Endothelial cell of hepatic sinusoid (primary cell): ENCODE results near the gene MAPK9.

Experiments
- in situ Hi-C: cut with HindIII; loops from 2 replicates; pipeline ENCODE4 v1.10.0; 2017; ENCODE audit warnings: low sequenced_read_pairs

Gene MAPK9

DNA sequence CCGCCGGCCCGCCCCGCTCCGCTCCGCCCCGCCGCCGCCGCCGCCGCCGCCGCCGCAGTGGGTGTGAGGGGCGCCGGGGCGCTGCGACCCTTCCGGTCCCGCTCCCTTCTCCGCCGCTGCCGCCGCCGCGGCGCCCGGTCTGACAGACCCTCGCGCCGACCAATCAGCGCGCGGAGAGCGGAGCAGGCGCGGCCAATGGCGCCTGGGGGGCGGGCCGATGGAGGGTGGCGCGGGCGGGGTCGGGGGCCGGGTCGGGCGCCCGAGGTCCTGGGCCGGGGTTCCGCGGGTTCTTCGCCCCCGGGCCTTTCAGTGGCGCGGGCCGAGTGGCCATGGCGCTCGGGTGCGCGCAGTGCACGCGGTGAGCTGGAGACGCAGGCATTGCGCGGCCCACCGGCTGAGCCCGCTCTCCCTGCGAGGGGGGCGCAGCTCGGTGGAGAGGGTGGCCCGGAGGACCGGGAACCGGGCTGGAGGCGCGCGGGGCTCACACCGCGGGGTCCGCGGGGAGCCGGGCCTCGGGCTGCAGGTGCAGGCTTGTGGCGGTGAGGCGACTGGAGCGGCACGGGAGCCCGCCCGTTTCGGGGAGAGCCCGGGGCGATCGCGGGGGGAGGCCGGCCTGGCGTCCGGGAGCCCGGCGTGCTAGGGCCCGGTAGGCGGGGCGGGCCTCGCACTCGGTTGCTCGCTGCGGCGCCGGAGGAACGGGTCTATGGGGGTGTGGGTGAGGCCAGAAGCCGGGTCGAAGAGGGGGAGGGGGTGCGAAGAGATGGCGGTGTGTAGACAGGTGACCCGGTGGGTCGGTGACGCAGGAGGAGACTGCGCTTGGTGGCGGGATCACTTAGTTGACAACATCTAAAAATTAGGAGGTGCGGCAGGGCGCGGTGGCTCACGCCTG is at the start of gene MAPK9:
Gene MAPK9, minus strand, starts transcription at position 141 of the 889 bp plus-strand sequence. CDS start 11,522 bp downstream, outside the sequence.
- in situ Hi-C loops = no loop called here

DNA sequence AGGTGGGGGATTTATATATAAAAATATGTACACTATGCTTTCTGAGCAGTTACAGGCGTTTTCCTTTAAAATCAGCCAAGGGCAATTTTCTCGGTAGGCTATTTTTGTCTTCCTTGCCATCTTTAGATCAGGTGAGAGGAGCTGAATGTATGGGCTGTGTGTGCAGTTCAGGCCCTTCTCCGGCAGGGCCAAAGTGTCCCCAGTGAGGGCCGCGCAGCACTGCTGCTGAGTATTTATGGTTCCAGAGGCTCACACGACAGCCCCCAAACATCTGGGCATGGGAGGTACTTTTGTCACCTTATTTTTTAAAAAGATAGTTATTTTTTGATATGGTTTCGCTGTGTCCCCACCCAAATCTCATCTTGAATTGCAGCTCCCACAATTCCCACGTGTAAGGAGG is 49.7 kb upstream of the MAPK9 start:
- in situ Hi-C loops = no loop called here

DNA sequence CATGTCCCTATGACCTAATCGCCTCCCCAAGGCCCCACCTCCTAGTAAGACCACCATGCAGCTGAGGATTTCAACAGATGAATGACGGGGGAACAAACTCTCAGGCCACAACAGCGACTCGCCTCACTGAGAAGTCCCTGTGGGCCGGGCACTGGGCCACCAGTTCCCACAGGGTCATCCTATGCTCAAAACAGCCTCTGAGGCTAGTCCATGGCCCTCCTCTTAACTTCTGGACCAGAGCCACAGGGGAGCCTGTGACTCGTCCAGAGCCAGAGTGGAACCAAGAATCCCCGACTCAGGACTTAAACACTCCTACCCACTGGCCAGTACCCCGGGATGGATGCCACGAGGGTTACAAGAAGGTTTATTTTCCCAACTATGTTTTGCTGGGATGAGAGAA is 49.0 kb upstream of the MAPK9 start:
- in situ Hi-C loops = no loop called here

DNA sequence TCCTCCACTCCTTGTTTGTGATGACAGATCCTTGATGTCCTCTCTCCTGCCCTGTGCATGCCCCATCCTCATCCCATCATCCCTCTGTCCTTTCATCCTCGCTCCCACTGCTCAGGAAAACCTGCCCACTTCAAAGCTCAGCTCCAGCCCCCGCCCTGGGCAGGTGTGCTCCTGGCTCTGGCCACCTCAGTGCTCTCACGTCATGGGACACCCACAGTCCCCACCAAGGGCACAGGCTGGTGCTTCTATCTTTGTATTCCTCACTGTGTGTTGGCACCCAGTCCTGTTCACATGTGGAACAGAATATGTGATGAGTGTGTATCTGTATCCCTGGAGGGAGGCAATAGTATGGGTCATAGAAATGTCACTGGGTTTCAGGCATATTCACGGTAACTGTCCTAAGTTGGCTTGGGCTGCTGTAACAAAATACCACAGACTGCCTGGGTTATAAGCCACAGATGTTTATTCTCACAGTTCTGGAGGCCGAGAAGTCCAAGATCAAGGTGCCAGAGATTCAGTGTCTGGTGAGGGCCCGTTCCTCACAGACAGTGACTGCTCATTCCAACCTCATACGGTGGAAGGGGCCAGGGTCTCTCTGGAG is 47.8 kb upstream of the MAPK9 start:
- in situ Hi-C loops = no loop called here

DNA sequence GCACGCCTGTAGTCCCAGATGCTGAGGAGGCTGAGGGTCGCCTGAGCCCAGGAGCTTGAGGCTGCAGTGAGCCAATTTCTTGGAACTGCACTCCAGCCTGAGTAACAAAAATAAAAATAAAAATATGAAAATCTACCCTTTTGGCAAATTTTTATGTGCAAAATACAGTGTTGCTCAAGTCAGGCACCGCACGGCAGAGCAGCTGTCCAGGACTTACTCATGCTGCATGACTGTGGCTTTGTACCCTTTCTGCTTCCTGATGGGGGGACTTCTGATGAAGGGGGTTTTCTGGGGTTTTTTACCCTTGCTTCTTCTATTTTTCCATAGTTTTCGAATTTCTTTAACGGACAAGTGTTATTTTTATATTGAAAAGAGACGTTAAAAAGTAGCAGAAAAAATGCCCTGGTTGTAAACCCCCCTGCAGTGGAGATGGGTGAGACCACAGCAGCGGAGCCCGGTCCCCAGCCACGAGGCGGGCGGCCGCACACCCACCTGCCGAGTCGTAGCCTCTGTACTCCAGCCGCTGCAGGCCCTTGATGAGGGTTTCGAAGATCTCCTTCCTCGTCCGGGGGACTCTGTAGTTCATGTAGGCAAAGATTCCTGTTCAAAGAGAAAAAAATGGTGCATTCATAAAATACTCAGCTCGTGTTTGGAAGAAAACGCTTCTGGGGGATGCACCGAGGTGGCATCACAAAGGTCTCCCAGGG is 46.3 kb upstream of the MAPK9 start:
- in situ Hi-C loops = no loop called here

DNA sequence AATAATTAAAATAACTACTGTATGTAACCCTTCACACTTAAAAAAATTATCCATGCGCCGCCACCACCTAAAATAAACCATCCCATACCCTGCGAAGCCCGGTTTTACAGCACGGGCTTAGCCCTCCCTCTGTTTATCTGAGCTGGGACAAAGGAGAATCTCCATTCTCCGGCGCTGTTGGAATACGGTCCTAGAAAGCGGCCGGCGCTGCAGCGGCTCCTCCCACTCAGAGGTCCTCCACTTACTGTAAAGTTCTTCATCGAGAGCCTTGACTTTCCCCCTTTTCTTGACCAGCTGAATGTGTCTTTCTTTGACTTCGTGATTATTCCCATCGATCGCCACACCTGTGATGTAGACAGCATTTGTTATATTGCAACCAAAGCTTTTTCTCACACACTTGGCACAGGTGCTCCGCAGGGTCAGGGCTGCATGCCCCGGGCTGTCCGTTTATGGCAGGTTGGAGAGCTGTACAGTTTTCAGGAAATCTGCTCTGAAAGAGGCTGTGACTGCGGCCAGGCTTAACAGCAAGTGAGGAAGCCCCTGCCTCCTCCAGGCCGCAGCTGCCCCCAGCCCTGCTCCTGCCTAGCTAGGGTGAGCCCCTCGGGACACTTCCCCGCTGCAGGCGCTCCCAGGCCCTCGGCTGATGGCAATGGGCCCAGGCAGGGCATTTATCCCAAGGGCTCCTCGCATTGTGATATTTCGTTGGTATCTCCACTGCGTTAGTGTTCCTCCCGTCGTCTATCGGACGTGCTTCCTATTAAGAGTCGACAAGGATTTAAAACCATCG is 44.5 kb upstream of the MAPK9 start:
- in situ Hi-C loops = no loop called here

DNA sequence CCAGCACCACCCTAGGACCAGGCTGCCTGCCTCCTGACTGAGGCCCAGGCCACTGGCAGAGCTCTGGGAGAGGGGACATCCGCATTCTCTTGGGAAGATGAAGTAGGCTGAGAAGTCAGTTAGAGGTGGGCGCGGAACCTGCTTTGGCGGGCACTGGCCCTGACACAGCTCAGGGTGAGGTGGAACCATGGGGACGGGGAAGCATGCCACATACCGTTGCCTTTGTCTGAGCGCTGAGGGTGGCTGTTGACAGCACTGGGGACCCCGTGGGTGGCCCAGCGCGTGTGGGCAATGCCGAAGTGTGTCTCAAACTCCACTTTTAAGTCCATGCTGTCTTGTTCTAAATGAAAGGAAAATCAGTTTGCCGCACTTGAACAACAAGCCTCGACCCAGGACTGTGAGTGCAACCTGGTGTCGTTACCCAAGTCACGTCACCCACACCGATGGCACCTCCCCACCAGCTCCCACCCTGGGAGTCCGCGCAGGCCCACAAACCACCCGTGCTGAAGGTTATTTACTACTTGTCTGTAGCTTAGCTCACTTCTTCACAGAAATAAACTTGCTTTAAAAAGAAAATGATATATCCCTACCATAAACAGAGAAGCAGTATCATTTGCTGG is 43.8 kb upstream of the MAPK9 start:
- in situ Hi-C loops = no loop called here

DNA sequence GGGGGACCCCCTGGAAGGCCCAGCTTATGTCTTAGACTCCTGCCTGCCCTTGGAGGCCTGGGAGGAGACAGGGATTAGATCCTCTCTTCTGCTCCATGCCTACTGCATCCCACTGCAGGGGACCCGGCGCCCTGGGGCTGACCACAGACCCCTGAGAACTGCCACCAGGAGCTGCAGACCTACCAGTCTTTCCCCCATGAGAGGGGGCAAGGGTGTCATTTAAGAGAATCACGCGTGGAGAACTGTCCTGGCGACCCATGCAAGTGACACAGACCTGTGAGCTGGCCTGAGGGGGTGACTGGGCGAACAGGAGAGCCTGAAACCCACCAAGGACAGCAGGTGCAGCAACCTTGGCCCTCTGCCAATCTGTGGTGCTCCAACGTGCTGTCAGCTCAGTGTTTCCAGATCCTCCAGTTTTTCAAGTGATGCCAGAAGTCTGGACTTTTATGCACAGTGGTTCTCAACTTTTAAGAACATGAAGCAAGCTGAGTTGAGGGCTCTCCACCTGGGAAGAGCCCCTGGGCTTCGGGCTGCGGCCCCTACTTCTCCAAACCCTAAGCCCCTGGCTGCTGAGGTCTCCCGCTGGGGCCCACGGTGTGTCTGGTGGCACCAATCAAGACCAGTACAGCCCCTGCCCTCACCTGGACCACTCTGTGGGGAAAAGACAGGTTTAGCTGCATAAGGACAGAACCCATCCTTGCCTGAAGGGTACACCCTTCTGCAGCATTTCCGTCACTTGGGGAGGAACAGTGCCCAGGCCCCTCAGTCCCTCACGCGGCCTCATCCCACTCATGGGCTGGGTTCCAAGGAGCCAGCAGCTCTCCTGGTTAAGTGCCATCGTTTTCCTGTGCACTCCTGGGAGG is 43.1 kb upstream of the MAPK9 start:
- in situ Hi-C loops = no loop called here

DNA sequence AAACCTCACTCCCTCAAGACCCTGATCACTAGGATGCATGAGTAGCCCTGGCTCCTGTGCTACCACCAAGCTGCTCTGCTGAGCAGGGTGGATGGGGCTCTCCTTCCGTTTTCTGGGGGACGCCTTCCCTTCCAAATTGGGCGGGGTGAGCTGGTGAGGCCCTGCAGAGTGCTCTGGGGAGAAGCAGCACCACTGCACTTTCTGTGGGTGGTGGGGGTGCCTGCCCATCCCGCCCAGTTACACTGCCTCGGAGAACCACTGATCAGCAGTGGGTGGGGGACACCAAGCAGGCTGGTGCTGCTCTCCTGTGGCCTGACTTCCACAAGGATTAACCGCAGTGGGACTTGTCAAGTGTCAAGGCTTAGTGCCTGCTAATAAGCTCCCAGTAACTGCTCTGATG is 42.3 kb upstream of the MAPK9 start:
- in situ Hi-C loops = no loop called here

DNA sequence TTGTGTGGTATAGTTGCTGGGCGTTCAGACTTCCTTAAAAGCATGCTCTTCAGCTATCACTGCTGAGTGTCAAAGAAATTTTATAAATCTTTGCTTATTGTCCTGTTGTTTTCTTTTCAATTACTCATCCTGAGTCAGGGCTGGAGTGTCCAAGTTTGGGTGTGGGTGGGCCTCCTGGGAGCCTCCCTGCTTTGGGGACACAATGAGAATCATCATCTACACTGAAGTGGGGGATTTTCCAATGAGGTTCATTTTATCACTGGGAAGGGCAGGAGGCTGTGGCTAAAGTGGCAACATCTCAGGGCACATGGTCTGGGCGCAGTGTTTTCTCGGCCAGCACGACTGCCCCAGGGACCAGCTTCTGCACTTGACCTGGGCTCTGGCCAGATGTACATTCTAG is 41.8 kb upstream of the MAPK9 start:
- in situ Hi-C loops = no loop called here

DNA sequence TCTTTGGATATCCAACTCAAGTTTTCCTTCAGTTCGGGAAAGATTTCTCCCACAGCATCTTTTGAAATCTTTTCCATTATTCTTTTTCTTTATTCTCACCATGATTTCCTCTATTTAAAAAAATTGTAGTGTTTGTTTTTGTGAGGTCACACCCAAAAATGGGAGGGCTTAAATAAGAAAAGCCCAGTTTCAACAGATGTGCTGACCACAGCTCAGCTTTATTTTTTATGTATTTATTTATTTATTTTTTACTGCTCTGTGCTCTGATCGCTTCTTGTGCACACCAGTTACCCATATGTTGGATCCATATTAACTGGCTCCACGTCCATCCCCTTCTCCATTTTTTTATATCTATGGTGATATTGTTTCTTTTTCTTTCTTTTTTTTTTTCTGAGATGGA is 41.0 kb upstream of the MAPK9 start:
- in situ Hi-C loops = no loop called here

DNA sequence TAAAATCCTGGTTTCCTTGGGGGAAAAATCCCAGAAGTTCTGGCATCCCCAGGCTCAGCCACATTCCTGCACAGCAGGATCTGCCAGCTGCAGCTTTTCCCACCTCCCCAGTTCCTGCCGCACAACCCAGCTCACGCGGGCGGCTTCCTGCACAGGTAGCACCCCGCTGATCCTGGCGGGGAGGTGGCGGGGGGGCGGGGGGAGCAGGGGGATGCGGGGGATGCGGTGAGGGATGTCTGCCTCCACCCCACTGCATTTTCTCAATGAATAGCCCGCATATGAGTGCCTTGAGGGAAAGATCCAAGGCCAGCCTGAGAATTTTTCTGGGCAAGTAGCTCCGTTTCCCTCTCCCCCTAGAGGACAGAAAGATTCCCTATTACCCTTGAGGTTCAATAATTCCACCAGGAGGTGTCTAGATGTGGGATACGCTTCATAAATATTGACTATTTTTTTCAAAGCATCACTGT is 40.2 kb upstream of the MAPK9 start:
- in situ Hi-C loops = no loop called here

DNA sequence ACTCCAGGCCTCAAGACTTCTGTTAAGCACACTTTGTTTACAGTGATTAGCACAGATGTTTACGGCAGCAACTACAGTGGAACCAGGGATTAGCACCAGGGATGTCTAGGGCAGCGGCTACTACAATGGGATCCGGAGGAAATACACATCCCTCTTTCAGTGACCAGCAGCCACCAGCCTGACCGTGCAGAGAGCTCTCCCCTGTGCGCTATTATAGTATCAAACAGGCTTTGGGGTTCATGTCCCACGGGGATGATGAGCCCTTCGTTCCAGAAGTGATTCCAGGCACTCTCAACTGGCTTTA is 39.7 kb upstream of the MAPK9 start:
- in situ Hi-C loops = no loop called here

DNA sequence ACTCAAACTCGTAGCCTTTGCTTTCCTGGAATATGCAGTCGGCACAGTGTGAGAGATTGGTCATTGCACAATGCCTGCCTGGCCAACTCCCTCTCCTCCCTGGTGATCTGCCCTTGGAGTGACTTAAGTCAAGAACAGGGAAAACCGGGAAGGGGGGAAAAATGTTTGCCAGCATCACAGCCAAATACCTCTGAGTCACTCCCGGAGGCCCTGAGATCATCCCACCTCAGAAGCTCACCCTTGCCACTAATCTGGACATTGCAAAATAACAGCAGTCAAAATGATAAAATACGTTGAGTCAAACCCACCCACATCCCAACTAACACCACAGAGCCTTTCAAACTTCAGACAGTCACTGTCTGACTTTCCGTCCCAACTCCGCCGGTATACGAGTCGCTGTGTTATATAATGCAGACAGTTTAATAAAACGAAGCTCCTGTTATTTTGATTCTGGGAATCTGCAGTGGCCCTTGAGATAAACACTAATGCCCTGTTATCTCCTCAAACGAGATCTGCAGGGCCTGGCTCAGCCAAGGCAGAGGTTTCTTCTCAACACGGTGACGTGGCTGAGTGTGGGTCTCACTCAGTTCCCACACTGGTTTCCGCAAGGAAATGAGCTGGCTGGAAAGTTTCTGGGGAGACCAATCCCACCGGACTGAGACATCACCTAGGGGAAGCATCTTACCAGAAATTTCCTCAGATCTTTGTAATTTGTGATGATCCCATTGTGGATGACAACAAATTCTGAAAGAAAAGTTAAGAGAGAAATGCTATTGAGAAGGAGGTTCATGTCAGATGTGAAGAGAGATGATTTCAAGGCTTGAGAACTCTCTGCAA is 39.1 kb upstream of the MAPK9 start:
- in situ Hi-C loops = no loop called here

DNA sequence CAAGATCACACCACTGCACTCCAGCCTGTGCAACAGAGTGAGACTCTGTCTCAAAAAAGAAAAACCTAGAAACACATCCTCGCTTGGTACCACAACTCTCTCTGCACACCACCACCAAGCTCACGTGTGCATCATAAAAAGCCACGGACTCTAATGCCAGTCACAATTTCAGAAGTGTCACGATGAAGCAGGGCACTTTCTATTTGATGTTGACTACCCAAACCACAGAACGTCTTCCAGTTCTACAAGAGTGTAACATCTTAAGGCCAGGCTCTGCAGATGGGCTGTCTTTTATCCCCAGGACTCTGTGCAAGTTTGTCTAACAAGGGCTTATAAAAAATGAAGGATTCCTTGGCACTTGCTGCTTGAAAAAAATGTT is 38.4 kb upstream of the MAPK9 start:
- in situ Hi-C loops = no loop called here

DNA sequence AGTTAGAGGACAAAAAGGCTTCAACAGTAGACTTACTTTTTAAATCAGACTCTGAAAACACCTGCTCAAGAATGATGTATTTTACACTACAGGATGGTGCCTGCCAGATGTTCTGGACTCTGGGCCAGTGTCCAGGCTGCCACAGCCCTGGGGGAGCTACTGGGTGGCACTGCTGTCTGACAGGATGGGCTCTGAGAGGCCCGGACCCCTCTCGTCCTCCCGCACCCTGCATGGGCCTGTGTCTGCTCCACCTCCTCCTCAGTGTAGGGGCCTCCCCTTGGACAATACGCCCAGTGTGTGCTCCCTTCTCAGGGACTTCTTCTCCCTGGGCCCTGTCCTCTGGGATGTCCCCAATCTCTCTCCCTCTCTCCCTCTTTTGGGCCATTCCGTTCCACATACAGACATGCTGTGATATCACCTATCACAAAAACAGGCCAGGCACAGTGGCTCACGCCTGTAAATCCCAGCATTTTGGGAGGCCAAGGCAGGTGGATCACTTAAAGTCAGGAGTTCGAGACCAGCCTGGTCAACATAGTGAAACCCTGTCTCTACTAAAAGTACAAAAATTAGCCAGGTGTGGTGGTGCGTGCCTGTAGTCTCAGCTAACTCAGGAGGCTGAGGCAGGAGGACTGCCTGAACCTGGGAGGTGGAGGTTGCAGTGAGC is 37.9 kb upstream of the MAPK9 start:
- in situ Hi-C loops = loop anchor here (5.0 kb wide), 1 partner anchor 138 kb away; no protein-coding TSS in a partner anchor

DNA sequence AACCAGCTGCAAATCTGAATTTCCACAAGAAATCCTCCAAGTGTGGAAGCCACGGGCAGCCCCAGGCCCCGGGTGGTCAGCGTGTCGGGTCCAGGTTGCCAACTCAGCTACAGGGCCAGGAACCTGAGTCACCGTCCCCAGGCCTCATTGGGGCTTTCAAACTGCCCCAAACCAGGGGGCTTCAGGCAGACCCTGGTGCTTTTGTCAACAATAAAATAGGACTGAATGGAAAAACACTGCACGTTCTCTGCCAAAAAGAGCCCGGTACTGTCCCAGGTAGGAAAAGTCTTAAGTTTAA is 37.2 kb upstream of the MAPK9 start:
- in situ Hi-C loops = loop anchor here (5.0 kb wide), 1 partner anchor 138 kb away; no protein-coding TSS in a partner anchor
